Natural killer cell (primary cell): ENCODE measurements around the gene GMPR. TPM values are rescaled to one million over a fixed set of nuclear protein-coding genes. Genes with fewer than 3 reads are reported as not detected.

Experiments
- ATAC-seq, 3 donors: fragments of 150-1000 bp in 2 of 3; fragments of 200-7000 bp in 1 of 3; cut with Tn5 transposase; 1 replicate in 1 of 3; 2 replicates in 2 of 3; pipeline ENCODE4 v1.10.0; 2021; ENCODE audit warnings: mild to moderate bottlenecking in 2 of 3, moderate library complexity in 2 of 3
- DNase-seq, 2 donors: peaks; one replicate each; pipeline versions ENCODE4 v3.0.0 to v3.0.0-alpha.2; 2013 to 2021; ENCODE audit warnings: mixed read lengths in 1 of 2
- H3K27ac ChIP-seq: one replicate; pipeline ENCODE4 v1.5.1; 2013; ENCODE audit warnings: mild to moderate bottlenecking, low read length
- H3K27me3 ChIP-seq: one replicate; pipeline ENCODE4 v1.6.1; 2013; ENCODE audit warnings: low read length; ENCODE audit not compliant: control insufficient read depth, insufficient read depth
- H3K36me3 ChIP-seq: one replicate; pipeline ENCODE4 v1.6.1; 2013; ENCODE audit warnings: low read length; ENCODE audit not compliant: control insufficient read depth, insufficient read depth
- H3K4me1 ChIP-seq: one replicate; pipeline ENCODE4 v1.6.1; 2013; ENCODE audit warnings: low read length; ENCODE audit not compliant: control insufficient read depth, insufficient read depth
- H3K4me3 ChIP-seq: one replicate; pipeline ENCODE4 v1.5.1; 2013; ENCODE audit warnings: low read length
- H3K9me3 ChIP-seq: one replicate; pipeline ENCODE4 v1.6.1; 2013; ENCODE audit warnings: low read length; ENCODE audit not compliant: control insufficient read depth, insufficient read depth
- H3K27ac Mint-ChIP-seq, 2 donors: one replicate each; pipeline ENCODE4 v1.8.0; 2022; ENCODE audit warnings: mild to moderate bottlenecking in 2 of 2, mixed read lengths in 2 of 2, moderate library complexity in 1 of 2
- H3K27me3 Mint-ChIP-seq, 2 donors: one replicate each; pipeline ENCODE4 v1.8.0; 2022; ENCODE audit warnings: low read depth in 2 of 2, mixed read lengths in 2 of 2
- H3K36me3 Mint-ChIP-seq: one replicate; pipeline ENCODE4 v1.8.0; 2022; ENCODE audit warnings: mixed read lengths
- H3K4me1 Mint-ChIP-seq, 2 donors: one replicate each; pipeline ENCODE4 v1.8.0; 2022; ENCODE audit warnings: mixed read lengths in 2 of 2
- H3K4me3 Mint-ChIP-seq: one replicate; pipeline ENCODE4 v1.8.0; 2022; ENCODE audit warnings: mild to moderate bottlenecking, moderate library complexity, mixed read lengths
- H3K9me3 Mint-ChIP-seq, 2 donors: one replicate each; pipeline ENCODE4 v1.8.0; 2022; ENCODE audit warnings: mixed read lengths in 2 of 2
- WGBS: methylation state at CpG from one replicate; pipeline ENCODE4 v1.1.7; 2013; ENCODE audit warnings: missing lambda C conversion rate; ENCODE audit not compliant: insufficient coverage; 5-methylcytosine and 5-hydroxymethylcytosine counted together
- intact Hi-C: fragments of 100-400 bp; cut with micrococcal nuclease; formaldehyde crosslinking; loops from one replicate; pipeline ENCODE4 v1.14.2; 2022
- total RNA-seq, 4 donors: library from RNA; stranded (reverse); fragments of 120-200 nt in 1 of 4; gene quantifications; one replicate each; pipeline versions ENCODE4 v1.2.3 to v1.2.4, GENCODE V29; 2013 to 2022
- TF ChIP-seq, protein P1 (sequence below): fragments of 200-600 bp; IDR thresholded peaks from one replicate; pipeline ENCODE4 v1.8.0; 2022; ENCODE audit warnings: antibody characterized with exemption

The GMPR gene
- total RNA-seq, 3 donors from 2014 or later (not counting 1 experiment from before 2014, with no cell fraction given), result 0.95 to 3.4 (median 3.2) TPM

DNA sequence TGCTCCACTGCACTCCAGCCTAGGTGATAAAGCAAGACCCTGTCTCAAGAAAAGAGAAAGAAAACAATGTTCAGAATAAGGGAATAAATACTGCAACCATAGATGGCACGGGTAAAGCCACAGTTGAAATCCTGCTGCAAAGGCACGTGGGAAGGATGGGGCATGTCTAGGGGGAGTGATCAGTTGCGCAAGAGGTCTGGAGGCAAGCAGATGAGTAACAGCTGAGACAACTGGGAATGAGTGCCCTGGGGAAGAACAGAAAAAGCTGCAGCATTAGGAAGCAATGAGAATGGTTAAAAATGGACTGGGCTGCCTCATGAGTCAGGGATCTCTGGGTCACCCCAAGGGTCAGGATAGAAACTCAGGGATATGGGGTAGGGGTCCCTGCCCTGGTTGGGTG, 96.3 kb downstream of the GMPR start:
- intact Hi-C loops, result no loop called here
- Mint-ChIP-seq H3K9me3 (no peaks in the 10 kb centered on the region), H3K27me3 (no peaks in the 10 kb centered on the region), H3K4me1 (no peaks in the 10 kb centered on the region), H3K4me3 (no peak overlapping the region), H3K36me3 (no peaks in the 10 kb centered on the region), H3K27ac (no peak overlapping the region)
- H3K27me3 ChIP-seq, result no peaks in the 10 kb centered on the region
- no peaks in the 10 kb centered on the region for H3K36me3 ChIP-seq
- WGBS, result 74% methylated on average over 3 of the region's 3 CpGs
- no peaks in the 10 kb centered on the region for H3K9me3 ChIP-seq
- TF ChIP-seq, protein P1, sequence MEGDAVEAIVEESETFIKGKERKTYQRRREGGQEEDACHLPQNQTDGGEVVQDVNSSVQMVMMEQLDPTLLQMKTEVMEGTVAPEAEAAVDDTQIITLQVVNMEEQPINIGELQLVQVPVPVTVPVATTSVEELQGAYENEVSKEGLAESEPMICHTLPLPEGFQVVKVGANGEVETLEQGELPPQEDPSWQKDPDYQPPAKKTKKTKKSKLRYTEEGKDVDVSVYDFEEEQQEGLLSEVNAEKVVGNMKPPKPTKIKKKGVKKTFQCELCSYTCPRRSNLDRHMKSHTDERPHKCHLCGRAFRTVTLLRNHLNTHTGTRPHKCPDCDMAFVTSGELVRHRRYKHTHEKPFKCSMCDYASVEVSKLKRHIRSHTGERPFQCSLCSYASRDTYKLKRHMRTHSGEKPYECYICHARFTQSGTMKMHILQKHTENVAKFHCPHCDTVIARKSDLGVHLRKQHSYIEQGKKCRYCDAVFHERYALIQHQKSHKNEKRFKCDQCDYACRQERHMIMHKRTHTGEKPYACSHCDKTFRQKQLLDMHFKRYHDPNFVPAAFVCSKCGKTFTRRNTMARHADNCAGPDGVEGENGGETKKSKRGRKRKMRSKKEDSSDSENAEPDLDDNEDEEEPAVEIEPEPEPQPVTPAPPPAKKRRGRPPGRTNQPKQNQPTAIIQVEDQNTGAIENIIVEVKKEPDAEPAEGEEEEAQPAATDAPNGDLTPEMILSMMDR, result no peak
- no peak for DNase-seq
- ATAC-seq, result no peak
- H3K4me3 ChIP-seq, result no peak overlapping the region
- H3K27ac ChIP-seq, result no peak overlapping the region
- peaks cover 12% of the 10 kb centered on the region for H3K4me1 ChIP-seq

DNA sequence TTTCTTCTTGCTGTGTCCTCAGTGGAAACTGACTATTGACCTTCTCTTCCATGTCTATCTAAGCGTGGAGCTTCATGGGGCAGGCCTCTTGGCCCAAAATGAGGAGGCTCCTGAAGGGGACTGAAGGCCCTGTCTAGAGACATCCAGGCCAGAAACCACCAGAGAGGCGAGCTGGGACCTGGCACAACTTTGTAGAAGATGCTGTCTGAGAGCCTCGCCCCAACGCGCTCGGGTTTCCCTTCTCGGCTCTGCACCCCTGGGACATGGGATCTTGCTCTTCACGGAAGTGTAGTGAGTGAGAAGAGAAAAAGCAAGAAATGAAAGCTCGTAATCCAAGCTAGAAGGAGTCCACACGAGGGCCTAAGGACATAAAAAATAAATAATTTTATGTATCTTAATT, 96.8 kb downstream of the GMPR start:
- H3K4me1 ChIP-seq, result peaks cover 12% of the 10 kb centered on the region
- Mint-ChIP-seq H3K27me3 (no peaks in the 10 kb centered on the region), H3K36me3 (no peaks in the 10 kb centered on the region), H3K27ac (no peak overlapping the region), H3K4me3 (no peak overlapping the region), H3K4me1 (no peaks in the 10 kb centered on the region), H3K9me3 (no peaks in the 10 kb centered on the region)
- 97% methylated on average over 9 of the region's 10 CpGs for WGBS
- DNase-seq (no peak), ATAC-seq (no peak)
- no peaks in the 10 kb centered on the region for H3K36me3 ChIP-seq
- no peak overlapping the region for H3K27ac ChIP-seq
- intact Hi-C loops, result no loop called here
- H3K4me3 ChIP-seq, result no peak overlapping the region
- TF ChIP-seq, protein P1, result no peak
- H3K27me3 ChIP-seq, result no peaks in the 10 kb centered on the region
- H3K9me3 ChIP-seq, result no peaks in the 10 kb centered on the region

DNA sequence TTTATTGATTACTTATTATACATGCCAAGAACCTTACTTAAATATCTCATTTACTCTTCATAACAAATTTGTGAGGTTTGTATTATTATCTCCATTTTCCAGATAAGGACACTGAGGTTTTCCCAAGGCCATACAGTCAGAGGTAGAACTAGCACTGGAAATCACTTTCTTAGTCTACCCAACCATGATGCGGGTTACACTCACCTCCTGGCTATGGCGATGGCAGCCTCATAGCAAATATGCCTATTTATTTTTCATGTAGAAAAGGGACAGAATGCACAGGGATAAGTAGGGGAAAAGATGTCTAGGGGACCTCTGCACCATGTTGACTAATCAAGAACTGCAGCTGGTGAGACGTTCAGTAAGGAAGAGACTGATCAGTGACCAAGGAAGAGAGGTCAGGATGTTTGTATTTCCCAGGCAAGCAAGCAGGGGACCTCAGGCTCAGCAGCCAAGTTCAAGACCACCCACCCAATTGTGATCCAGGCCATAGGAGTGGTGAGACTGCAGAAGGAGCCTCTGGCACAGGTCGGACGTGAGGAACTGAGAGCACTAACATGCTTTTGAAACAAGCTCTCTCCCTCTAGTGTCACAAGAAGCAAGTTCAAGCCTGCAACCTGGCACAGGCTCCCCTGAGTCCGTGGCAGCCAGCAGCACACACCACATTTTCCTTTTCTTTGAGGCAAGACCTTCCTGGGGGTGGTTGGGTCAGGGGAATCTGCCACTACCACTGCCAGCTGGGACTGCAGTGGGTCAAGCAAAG, 97.8 kb downstream of the GMPR start:
- WGBS, result 83% methylated on average over 6 of the region's 6 CpGs
- H3K36me3 ChIP-seq, result no peaks in the 10 kb centered on the region
- H3K9me3 Mint-ChIP-seq, result no peaks in the 10 kb centered on the region
- H3K27me3 Mint-ChIP-seq, result no peaks in the 10 kb centered on the region
- no peak overlapping the region for H3K27ac ChIP-seq
- H3K4me1 Mint-ChIP-seq, result no peaks in the 10 kb centered on the region
- H3K27ac Mint-ChIP-seq, result no peak overlapping the region
- H3K4me3 ChIP-seq, result no peak overlapping the region
- H3K4me1 ChIP-seq, result peaks cover 10% of the 10 kb centered on the region
- no peak for ATAC-seq
- intact Hi-C loops, result no loop called here
- TF ChIP-seq, protein P1, result no peak
- H3K36me3 Mint-ChIP-seq, result no peaks in the 10 kb centered on the region
- no peak for DNase-seq
- H3K9me3 ChIP-seq, result no peaks in the 10 kb centered on the region
- no peak overlapping the region for H3K4me3 Mint-ChIP-seq
- H3K27me3 ChIP-seq, result no peaks in the 10 kb centered on the region

DNA sequence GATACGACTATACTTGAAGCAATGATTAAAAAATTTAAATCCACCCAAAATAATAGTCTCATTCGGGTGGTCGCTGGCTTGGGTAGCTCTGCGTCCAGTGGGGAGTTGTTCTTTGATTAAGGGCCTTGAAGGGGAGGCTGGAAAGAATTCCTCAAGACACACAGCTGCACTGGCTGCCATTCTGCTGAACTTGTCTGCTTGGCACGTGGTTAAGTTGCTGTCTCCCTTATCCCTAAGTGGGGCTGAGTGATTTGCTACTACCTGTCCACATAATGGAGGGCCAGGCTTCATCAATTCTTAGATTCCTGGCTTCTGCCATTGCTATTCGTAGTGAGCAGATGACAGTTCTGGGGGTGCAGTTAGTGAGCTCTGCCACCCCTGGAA, 98.5 kb downstream of the GMPR start:
- H3K4me3 ChIP-seq, result no peak overlapping the region
- H3K9me3 ChIP-seq, result no peaks in the 10 kb centered on the region
- TF ChIP-seq, protein P1, result no peak
- no peaks in the 10 kb centered on the region for H3K27me3 ChIP-seq
- Mint-ChIP-seq H3K36me3 (no peaks in the 10 kb centered on the region), H3K9me3 (no peaks in the 10 kb centered on the region), H3K27me3 (no peaks in the 10 kb centered on the region), H3K4me1 (no peaks in the 10 kb centered on the region), H3K4me3 (no peak overlapping the region), H3K27ac (no peak overlapping the region)
- 99% methylated on average over 5 of the region's 6 CpGs for WGBS
- peaks cover 5% of the 10 kb centered on the region for H3K4me1 ChIP-seq
- intact Hi-C loops, result no loop called here
- no peak overlapping the region for H3K27ac ChIP-seq
- DNase-seq, result no peak
- no peaks in the 10 kb centered on the region for H3K36me3 ChIP-seq
- no peak for ATAC-seq
